ENCODE data around the gene CACNA1C. TPM values are rescaled to one million over a fixed set of nuclear protein-coding genes. Genes with fewer than 3 reads are reported as not detected.

The CACNA1C gene
- polyA plus RNA-seq, 4 donors = 0.67 to 2.5 (median 2.0) TPM

GRCh38 chr12:2046957-2047356, 5.8 kb upstream of the CACNA1C start:
- Histone ChIP-seq H3K4me3 (ENCODE audit: low read depth in 1 of 3, low read length in 3 of 3) (no peak overlapping the region), H3K9me3 (ENCODE audit: control insufficient read depth in 2 of 2, insufficient read depth in 1 of 2, low read depth in 1 of 2, low read length in 1 of 2) (no peaks in the 10 kb centered on the region), H3K36me3 (ENCODE audit: control insufficient read depth in 3 of 3, insufficient read depth in 2 of 3, low read depth in 1 of 3, low read length in 3 of 3) (no peaks in the 10 kb centered on the region), H3K27me3 (ENCODE audit: control insufficient read depth in 3 of 3, insufficient read depth in 3 of 3, low read length in 3 of 3) (peaks cover 2 to 13% (median 9%) of the 10 kb centered on the region in 3 donors), H3K27ac (ENCODE audit: low read depth in 1 of 3, low read length in 2 of 3) (no peak overlapping the region), H3K4me1 (ENCODE audit: control insufficient read depth in 3 of 3, insufficient read depth in 2 of 3, low read depth in 1 of 3, low read length in 2 of 3) (peaks cover 0 to 8% (median 0%) of the 10 kb centered on the region in 3 donors)
- WGBS, 3 donors = 75 to 84% (median 78%) methylated on average over 4 of the region's 4 CpGs
- DNase-seq (no peak), FAIRE-seq (no peak)

- Histone ChIP-seq H3K9me3 (ENCODE audit: control insufficient read depth in 2 of 2, insufficient read depth in 1 of 2, low read depth in 1 of 2, low read length in 1 of 2) (no peaks in the 10 kb centered on the region), H3K36me3 (ENCODE audit: control insufficient read depth in 3 of 3, insufficient read depth in 2 of 3, low read depth in 1 of 3, low read length in 3 of 3) (no peaks in the 10 kb centered on the region), H3K4me1 (ENCODE audit: control insufficient read depth in 3 of 3, insufficient read depth in 2 of 3, low read depth in 1 of 3, low read length in 2 of 3) (peaks cover 0 to 8% (median 0%) of the 10 kb centered on the region in 3 donors), H3K4me3 (ENCODE audit: low read depth in 1 of 3, low read length in 3 of 3) (no peak overlapping the region), H3K27ac (ENCODE audit: low read depth in 1 of 3, low read length in 2 of 3) (no peak overlapping the region), H3K27me3 (ENCODE audit: control insufficient read depth in 3 of 3, insufficient read depth in 3 of 3, low read length in 3 of 3) (peaks cover 2 to 15% (median 8%) of the 10 kb centered on the region in 3 donors)
- DNase-seq (no peak), FAIRE-seq (no peak)
- WGBS, 3 donors = 72 to 90% (median 79%) methylated on average over 7 of the region's 7 CpGs
Measured at GRCh38 chr12:2047752-2048151, 5.0 kb upstream of the CACNA1C start.

- Histone ChIP-seq H3K9me3 (ENCODE audit: control insufficient read depth in 2 of 2, insufficient read depth in 1 of 2, low read depth in 1 of 2, low read length in 1 of 2) (no peaks in the 10 kb centered on the region), H3K4me3 (ENCODE audit: low read depth in 1 of 3, low read length in 3 of 3) (peak overlapping the region in 1 of 3 donors; percentile 0), H3K36me3 (ENCODE audit: control insufficient read depth in 3 of 3, insufficient read depth in 2 of 3, low read depth in 1 of 3, low read length in 3 of 3) (no peaks in the 10 kb centered on the region), H3K27ac (ENCODE audit: low read depth in 1 of 3, low read length in 2 of 3) (peak overlapping the region in 1 of 3 donors; percentile 29), H3K4me1 (ENCODE audit: control insufficient read depth in 3 of 3, insufficient read depth in 2 of 3, low read depth in 1 of 3, low read length in 2 of 3) (peaks cover 0 to 8% (median 0%) of the 10 kb centered on the region in 3 donors), H3K27me3 (ENCODE audit: control insufficient read depth in 3 of 3, insufficient read depth in 3 of 3, low read length in 3 of 3) (peaks cover 8 to 29% (median 8%) of the 10 kb centered on the region in 3 donors)
- WGBS, 3 donors = 13 to 47% (median 26%) methylated on average over 8 of the region's 8 CpGs
- no peak for FAIRE-seq
- peak; percentile 31 to 92 for DNase-seq
Measured at GRCh38 chr12:2049604-2050540, 2.9 kb upstream of the CACNA1C start.

- Histone ChIP-seq H3K4me3 (ENCODE audit: low read depth in 1 of 3, low read length in 3 of 3) (peak overlapping the region; percentile 26 to 42 (median 32)), H3K27me3 (ENCODE audit: control insufficient read depth in 3 of 3, insufficient read depth in 3 of 3, low read length in 3 of 3) (peaks cover 8 to 47% (median 10%) of the 10 kb centered on the region in 3 donors), H3K4me1 (ENCODE audit: control insufficient read depth in 3 of 3, insufficient read depth in 2 of 3, low read depth in 1 of 3, low read length in 2 of 3) (peaks cover 0 to 8% (median 0%) of the 10 kb centered on the region in 3 donors), H3K27ac (ENCODE audit: low read depth in 1 of 3, low read length in 2 of 3) (no peak overlapping the region), H3K9me3 (ENCODE audit: control insufficient read depth in 2 of 2, insufficient read depth in 1 of 2, low read depth in 1 of 2, low read length in 1 of 2) (no peaks in the 10 kb centered on the region), H3K36me3 (ENCODE audit: control insufficient read depth in 3 of 3, insufficient read depth in 2 of 3, low read depth in 1 of 3, low read length in 3 of 3) (no peaks in the 10 kb centered on the region)
- no peak for FAIRE-seq
- DNase-seq = peak in 1 of 2 donors; percentile 47
- WGBS, 3 donors = 9 to 16% (median 11%) methylated on average over 27 to 52 of the region's 52 CpGs
Measured at GRCh38 chr12:2051700-2052621, 826 bp upstream of the CACNA1C start.

- H3K4me1 ChIP-seq (ENCODE audit: control insufficient read depth in 3 of 3, insufficient read depth in 2 of 3, low read depth in 1 of 3, low read length in 2 of 3) = peaks cover 0 to 8% (median 0%) of the 10 kb centered on the region in 3 donors
- DNase-seq (peak in 1 of 2 donors; percentile 41), FAIRE-seq (no peak)
- WGBS, 3 donors = 1 to 5% (median 1%) methylated on average over 44 to 60 of the region's 60 CpGs
- no peaks in the 10 kb centered on the region for H3K9me3 ChIP-seq (ENCODE audit: control insufficient read depth in 2 of 2, insufficient read depth in 1 of 2, low read depth in 1 of 2, low read length in 1 of 2)
- H3K27ac ChIP-seq (ENCODE audit: low read depth in 1 of 3, low read length in 2 of 3) = no peak overlapping the region
- H3K27me3 ChIP-seq (ENCODE audit: control insufficient read depth in 3 of 3, insufficient read depth in 3 of 3, low read length in 3 of 3) = peaks cover 8 to 58% (median 10%) of the 10 kb centered on the region in 3 donors
- no peaks in the 10 kb centered on the region for H3K36me3 ChIP-seq (ENCODE audit: control insufficient read depth in 3 of 3, insufficient read depth in 2 of 3, low read depth in 1 of 3, low read length in 3 of 3)
- H3K4me3 ChIP-seq (ENCODE audit: low read depth in 1 of 3, low read length in 3 of 3) = peak overlapping the region; percentile 34 to 42 (median 41)
Measured at GRCh38 chr12:2053691-2054090, 904 bp downstream of the CACNA1C start.

- FAIRE-seq (no peak), DNase-seq (peak in 1 of 2 donors; percentile 39)
- H3K4me1 ChIP-seq (ENCODE audit: control insufficient read depth in 3 of 3, insufficient read depth in 2 of 3, low read depth in 1 of 3, low read length in 2 of 3) = peaks cover 0 to 4% (median 0%) of the 10 kb centered on the region in 3 donors
- H3K27ac ChIP-seq (ENCODE audit: low read depth in 1 of 3, low read length in 2 of 3) = peak overlapping the region in 1 of 3 donors; percentile 9
- peak overlapping the region; percentile 34 to 47 (median 42) for H3K4me3 ChIP-seq (ENCODE audit: low read depth in 1 of 3, low read length in 3 of 3)
- H3K27me3 ChIP-seq (ENCODE audit: control insufficient read depth in 3 of 3, insufficient read depth in 3 of 3, low read length in 3 of 3) = peaks cover 8 to 58% (median 10%) of the 10 kb centered on the region in 3 donors
- 6 to 9% (median 8%) methylated on average over 37 to 40 of the region's 40 CpGs for WGBS, 3 donors
- no peaks in the 10 kb centered on the region for H3K36me3 ChIP-seq (ENCODE audit: control insufficient read depth in 3 of 3, insufficient read depth in 2 of 3, low read depth in 1 of 3, low read length in 3 of 3)
- H3K9me3 ChIP-seq (ENCODE audit: control insufficient read depth in 2 of 2, insufficient read depth in 1 of 2, low read depth in 1 of 2, low read length in 1 of 2) = no peaks in the 10 kb centered on the region
Measured at GRCh38 chr12:2054091-2055018, 1.6 kb downstream of the CACNA1C start.

- H3K9me3 ChIP-seq (ENCODE audit: control insufficient read depth in 2 of 2, insufficient read depth in 1 of 2, low read depth in 1 of 2, low read length in 1 of 2) = no peaks in the 10 kb centered on the region
- no peak overlapping the region for H3K4me3 ChIP-seq (ENCODE audit: low read depth in 1 of 3, low read length in 3 of 3)
- H3K36me3 ChIP-seq (ENCODE audit: control insufficient read depth in 3 of 3, insufficient read depth in 2 of 3, low read depth in 1 of 3, low read length in 3 of 3) = no peaks in the 10 kb centered on the region
- DNase-seq (peak; percentile 41 to 72), FAIRE-seq (no peak)
- 57 to 65% (median 62%) methylated on average over 21 of the region's 21 CpGs for WGBS, 3 donors
- H3K27me3 ChIP-seq (ENCODE audit: control insufficient read depth in 3 of 3, insufficient read depth in 3 of 3, low read length in 3 of 3) = peaks cover 0 to 46% (median 8%) of the 10 kb centered on the region in 3 donors
- H3K27ac ChIP-seq (ENCODE audit: low read depth in 1 of 3, low read length in 2 of 3) = no peak overlapping the region
- H3K4me1 ChIP-seq (ENCODE audit: control insufficient read depth in 3 of 3, insufficient read depth in 2 of 3, low read depth in 1 of 3, low read length in 2 of 3) = no peaks in the 10 kb centered on the region
Measured at GRCh38 chr12:2057041-2057794, 4.4 kb downstream of the CACNA1C start.
